NK-92 (cell line): ENCODE results near the gene TAS2R40.
"Not testable (repeated sequence)": the region's sequence is repeated elsewhere in the genome, so short reads cannot be mapped to it uniquely, and the experiment has no call there.

Source experiments
- DNase-seq: peaks from one replicate; lab custom pipeline; 2025; ENCODE audit not compliant: unreplicated experiment; lab: John Stamatoyannopoulos, UW

The TAS2R40 gene

DNA sequence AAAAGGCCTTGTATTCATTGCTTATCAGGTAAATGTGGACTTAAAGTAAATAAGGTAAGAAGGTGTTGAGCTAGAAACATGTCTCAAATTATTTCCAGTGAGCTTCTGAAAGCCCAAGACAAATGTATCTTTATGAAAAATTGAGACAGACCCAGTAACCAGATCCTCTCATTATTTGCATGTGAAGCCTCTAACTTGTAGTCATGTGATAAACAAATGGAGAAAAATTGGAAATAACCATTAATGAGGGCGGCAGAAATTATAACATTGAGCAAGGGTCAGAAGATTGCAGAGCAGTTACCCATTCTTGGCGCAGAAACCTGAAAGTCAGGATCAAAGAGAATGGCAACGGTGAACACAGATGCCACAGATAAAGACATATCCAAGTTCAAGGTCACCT, at the start of gene TAS2R40:
TSS of gene TAS2R40 (plus strand) at position 301 of the 400 bp plus-strand sequence. CDS start at position 343, 42 bp downstream.
- no peak for DNase-seq

DNA sequence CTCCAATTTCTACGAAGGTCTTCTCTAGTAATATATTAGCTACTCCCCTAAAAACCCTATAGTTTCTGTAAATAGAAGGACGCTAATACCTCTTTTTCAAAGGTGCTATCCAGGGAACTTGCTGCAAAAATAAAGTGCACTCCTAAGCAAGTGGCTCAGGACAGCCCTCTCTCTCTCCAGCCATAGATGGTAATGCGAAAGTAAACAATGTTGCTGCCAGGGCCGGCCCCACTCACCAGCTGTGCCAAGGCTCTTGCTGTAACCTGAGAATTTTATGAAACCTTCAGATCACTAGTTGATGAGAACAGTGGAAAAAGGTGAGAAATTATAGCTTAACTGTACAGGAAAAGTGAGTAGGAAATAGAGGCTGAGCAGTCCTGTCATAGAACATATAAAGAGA, 49.5 kb upstream of the TAS2R40 start:
- DNase-seq, result no peak

DNA sequence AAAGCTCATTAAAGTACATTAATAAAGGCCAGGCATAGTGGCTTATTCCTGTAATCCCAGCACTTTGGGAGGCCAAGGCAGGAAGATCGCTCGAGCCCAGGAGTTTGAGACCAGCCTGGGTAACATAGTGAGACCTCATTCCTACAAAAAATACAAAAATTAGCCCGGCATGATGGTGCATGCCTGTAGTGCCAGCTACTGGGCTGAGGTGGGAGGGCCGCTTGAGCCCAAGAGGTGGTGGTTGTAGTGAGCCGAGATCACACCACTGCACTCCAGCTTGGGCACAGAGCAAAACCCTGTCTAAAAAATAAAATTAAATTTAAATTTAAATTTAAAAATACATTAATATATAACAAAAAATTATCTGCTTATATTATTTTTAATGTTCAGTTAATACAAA, 45.7 kb upstream of the TAS2R40 start:
- no peak for DNase-seq

DNA sequence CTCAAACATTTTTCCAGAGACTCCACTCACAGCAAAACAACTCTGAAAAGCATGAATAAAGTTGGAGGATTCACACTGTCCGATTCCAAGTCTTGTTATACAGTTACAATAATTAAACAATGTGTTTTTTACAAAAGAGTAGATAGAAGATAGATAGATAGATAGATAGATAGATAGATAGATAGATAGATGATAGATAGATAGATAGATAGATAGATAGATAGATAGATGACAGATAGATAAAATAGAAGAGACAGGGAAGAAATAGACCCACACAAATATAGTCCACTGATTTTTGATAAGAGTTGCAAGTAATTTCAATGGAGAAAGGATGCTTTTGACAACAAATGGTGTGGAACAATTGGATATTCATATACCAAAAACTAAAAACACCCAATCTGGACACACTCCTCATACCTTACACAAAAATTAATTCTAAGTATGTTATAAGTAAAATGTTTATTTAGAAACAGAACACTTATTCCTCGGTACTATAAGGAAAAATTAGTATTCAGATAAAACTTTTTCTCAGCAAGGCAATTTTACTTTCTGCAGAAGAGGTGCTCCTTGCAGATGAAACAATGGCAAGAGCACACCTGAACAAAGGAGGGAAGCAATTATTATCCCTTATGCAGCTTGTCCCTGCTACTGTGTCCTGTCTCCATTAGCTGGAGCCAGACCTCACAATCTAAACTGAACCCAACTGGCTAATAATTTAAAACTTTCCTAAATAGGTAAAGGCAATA, 44.3 kb upstream of the TAS2R40 start:
- DNase-seq, result no peak

DNA sequence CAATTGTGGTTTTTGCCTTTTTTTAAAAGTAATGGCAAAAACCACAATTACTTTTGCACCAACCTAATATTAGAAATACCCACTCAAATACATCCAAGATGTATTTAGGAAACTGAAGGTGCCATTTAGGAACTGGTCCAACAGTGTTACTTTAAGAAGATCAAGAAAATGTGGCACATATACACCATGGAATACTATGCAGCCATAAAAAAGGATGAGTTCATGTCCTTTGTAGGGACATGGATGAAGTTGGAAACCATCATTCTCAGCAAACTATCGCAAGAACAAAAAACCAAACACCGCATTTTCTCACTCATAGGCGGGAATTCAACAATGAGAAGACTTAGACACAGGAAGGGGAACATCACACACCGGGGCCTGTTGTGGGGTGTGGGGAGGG, 41.1 kb upstream of the TAS2R40 start:
- not testable (repeated sequence) for DNase-seq

DNA sequence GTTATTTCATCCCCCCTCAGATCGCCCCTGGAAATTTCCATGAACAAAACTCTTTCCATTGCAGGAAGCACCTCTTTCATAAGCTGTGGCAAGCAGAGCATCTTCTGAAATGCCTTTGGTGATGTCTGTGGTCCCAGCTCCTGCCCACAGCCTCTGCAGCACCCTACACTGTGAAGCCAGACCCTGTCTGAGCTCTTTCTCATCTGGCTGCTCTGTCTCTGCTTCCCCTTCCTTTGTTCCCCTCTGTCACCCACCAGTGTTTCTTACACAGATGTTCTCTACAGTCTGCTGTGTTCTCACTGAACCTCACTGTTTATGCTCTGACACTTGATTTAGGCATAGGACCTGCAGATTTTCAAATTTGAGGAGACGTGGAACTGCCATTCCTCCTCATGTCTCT, 40.5 kb upstream of the TAS2R40 start:
- no peak for DNase-seq

DNA sequence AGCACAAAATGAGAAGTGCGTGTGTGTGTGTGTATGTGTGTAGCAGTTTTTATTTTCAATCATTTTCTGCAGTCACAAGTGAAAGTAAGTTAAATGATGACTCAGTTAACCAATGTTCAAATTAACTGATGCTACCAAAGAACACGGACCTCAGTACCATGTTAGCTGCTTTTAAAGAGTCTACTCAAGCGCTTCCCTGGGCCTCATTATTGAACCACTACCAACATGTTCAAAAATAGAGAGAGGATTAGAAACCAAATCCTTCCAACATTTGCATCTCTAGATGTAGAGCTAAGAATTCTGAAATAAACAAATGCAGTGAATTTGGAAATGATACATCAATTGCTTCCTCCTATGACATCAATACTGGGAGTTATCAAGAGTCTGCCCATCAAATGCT, 38.8 kb upstream of the TAS2R40 start, which contains the start of gene TAS2R39:
TSS of gene TAS2R39 (plus strand) at position 396 of the 400 bp plus-strand sequence. CDS start at position 396, 0 bp downstream.
- DNase-seq, result no peak

DNA sequence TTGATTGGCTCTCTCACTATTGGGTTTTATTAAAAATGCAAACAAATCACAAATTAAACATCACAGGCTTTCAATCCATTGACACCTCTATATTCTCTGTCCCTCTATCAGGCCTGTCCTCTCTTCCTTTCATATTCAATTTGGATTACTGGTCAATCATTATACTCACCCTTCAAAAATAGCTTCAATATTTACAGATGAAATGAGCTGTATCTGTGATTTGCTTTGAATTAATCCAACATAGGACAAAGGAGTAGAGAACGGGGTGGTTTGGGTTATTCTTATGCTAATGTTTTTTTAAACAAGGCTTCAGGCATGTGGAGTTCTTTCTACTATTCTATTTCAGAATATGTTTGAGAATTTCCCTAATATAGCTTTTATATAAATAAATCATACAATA, 36.3 kb upstream of the TAS2R40 start:
- DNase-seq, result no peak

DNA sequence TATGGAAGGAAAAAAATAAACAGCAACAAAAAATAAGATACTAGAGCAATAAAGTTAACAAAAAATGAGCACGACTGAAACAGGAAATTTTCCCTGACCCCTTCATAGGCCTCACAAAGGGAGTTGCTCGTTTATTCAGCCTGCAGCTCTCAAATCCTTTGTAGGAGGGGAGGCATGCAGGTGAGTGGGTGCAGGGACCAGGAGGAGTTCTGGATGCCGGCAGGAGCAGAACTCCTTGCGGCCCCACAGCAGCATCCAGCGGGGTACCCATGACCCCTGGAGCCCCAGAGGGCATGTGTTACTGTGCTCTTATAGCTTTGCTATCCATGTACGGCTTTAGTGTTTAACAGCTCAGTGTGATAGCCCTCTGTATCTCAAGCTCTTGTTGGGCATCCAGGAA, 32.8 kb upstream of the TAS2R40 start:
- no peak for DNase-seq

DNA sequence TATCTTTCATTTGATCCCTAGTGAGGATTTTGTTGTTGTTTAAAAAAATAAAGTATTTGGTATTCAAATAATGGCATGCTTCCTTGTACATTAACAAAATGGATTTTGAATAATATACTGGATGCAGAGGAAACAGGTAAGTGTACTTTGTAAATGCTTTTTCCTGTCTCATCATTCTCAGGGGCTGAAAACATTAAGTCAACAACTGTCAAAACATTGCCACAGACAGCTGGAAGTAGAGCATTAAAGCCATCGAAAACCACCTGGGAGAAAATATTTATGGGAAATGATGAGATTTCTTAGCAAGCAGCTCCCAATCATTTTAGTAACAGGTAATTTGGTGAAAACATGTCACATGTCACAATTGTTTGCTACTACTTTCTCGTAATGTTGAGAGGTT, 28.0 kb upstream of the TAS2R40 start:
- no peak for DNase-seq

DNA sequence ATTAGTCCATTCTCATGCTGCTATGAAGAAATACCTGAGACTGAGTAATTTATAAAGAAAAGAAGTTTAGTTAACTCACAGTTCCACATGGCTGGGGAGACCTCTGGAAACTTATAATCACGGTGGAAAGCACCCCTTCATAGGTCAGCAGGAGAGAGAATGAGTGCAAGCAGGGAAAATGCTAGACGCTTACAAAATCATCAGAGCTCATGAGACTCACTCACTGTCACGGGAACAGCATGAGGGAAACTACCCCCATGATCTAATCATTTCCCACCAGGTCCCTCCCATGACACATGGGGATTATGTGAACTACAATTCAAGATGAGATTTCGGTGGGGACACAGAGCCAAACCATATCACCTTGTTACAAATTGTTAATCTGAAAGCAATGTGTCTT, 22.8 kb upstream of the TAS2R40 start:
- no peak for DNase-seq

DNA sequence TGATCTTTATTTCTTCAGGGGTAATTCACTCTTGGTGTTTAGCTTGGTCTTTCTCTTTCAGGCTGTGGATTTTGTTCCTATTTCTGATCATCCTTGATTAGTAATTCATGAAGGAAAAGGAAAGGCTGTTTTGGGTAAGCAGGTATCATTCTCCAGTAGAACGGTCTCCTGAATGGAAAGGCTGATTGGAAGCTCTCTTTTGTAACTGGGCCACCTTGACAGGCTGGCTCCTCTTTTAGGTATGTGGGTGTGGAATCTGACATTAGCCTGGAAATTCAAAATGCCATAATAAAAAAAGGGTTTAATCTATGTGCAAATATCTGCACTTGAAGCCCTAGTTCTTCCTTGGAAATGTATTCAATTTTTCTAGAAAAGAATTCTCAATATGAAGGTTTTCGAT, 19.7 kb upstream of the TAS2R40 start:
- DNase-seq, result no peak

DNA sequence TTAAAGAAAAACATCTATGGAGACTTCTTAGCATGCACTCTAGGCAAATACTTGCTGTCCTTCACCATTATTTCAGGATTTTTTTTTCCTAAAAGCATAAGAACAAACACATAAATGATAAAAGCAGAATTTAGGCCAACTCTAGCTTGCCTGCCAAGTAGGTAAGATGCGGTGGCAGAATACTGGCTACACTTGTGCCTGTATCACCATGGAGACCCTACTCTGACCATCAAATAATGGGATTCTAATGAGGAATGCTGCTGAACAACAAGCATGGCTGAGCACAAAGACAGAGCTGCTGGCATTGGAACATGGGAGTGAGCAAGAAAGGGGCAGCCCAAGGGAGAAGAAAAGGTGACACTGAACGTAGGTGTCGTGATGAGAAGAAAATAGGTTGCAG, 18.5 kb upstream of the TAS2R40 start:
- no peak for DNase-seq

DNA sequence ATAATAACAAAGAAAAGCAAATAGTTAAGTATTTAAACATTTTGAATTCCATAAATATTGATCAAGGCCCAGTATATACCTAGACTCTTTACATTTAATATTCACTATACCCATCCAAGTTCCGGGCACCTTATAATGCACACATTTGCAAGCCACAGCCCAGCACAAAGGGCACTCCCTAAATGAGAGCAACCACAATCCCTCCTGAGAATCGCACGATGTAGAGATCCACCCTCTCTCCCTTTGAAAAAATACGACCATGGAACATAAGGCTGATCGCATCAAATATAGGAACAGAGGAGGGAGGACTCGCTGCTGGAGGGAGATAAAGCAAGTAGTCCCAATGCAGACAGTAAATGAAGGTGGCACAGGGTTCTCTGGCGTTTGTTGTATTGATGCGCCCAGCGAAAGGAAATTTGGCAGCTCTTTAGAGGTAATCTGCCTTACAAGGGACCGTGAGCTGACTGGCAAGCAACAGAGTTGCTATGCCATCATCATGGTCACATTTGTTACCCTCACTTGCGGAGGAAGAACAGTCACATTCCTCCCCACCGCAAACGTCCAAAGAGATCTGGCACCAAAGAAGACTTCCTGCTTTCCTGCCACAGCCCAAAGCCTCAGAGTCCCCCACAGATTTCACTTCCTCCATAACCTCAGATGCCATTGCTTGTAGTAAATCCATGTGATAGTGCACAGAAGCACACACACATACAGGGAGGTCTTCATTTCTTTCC, 16.1 kb upstream of the TAS2R40 start:
- DNase-seq, result no peak

DNA sequence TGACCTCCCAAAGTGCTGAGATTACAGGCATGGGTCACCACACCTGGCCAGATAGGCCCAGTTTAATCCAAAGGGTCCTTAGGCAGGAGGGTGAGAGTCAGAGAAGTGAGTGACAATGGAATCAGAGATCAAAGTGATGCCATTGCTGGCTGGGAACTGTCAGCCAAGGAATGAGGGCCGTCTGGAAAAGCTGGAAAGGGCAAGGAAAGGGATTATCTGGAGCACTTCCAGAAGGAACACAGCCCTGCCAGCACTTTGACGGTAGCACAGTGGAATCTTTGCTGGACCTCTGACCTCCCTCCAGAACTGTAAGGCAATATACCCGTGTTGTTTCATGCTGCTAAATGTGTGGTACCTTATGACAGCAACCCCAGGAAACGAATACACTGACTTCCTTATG, 11.3 kb upstream of the TAS2R40 start:
- DNase-seq, result no peak

DNA sequence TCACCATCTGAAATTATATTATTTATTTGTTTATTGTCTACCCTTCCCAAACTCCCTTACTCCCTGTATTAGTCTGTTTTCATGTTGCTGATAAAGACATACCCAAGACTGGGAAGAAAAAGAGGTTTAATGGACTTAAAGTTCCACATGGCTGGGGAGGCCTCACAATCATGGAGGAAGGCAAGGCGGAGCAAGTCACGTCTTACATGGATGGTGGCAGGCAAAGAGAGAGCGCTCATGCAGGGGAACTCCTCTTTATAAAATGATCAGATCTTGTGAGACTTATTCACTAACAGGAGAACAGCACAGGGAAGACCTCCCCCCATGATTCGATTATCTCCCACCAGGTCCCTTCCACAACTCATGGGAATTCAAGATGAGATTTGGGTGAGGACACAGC, 8.4 kb upstream of the TAS2R40 start:
- DNase-seq, result not testable (repeated sequence)

DNA sequence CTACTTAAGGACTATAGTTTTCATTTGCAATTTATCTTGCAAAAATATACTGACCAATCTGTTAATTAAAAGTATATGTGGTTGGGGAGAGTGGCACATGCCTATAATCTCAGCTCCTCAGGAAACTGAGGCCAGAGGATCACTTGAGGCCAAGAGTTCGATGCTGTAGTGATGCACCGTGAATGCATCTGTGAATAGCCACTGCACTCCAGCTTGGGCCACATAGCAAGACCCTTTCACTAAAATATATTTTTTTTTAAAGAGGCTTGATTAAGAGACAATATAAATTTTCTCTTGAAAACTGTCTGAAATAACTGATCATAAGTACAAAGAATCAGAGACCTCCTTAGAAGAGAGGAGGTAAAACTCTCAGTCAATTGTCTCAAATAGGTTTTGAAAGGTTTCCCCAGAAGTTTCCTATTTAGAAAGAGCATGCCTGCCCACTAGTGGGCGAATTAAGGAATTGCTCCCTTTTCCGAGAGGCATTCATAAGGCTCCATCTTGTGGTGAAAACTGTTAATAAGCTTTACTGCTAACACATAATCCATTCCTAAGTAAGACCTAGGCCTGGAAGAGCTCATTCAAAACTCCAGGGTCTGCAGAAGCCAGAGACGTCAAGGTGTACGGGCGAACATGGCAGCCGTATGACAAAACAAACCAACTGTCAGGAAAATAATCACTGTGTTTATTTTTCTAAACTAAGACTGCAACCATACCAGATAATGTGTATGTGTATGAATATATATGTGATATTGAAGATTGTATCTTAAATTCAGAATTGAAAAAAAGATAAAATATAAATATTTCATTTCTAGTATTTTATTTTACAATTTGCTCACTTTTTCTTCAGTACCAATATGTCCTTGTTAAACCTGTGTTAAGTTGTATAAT, 6.8 kb upstream of the TAS2R40 start:
- DNase-seq, result no peak

DNA sequence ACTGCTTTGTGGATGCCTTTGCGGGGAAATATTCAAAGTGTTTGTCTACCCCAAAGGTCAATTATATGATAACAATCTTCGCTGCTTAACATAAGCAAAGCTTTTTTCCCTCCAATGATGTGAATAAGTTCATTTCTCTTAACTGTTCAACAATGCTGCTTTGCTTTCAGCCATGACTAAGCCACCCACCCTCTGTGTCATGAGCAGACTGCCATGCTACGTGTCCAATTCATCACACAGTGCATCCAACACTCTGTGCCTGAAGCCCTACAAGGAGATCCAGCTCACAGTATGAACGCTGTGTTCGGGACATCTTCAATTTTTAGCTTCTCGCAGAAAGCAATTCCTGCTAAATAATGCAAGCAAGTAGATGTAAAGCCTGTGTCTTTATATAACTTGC, 5.7 kb upstream of the TAS2R40 start:
- DNase-seq, result no peak

DNA sequence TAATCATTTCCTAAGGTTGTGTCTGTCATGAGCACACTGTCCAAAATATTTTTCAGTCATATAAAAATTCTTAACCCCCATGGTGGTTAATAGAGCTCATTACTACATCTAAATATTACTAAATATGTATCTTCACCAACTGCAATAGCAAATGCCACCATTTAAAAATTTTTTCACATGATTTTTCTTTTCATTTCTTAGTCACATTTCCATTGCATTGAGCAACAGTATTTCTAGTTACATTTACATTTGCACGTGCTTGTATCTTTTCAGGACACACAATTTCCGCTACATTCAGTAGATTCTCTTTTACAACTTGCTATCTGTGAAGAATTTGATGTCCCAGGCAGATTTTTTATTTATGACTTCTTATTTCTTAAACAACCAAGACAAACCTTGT, 5.2 kb upstream of the TAS2R40 start:
- DNase-seq, result no peak

DNA sequence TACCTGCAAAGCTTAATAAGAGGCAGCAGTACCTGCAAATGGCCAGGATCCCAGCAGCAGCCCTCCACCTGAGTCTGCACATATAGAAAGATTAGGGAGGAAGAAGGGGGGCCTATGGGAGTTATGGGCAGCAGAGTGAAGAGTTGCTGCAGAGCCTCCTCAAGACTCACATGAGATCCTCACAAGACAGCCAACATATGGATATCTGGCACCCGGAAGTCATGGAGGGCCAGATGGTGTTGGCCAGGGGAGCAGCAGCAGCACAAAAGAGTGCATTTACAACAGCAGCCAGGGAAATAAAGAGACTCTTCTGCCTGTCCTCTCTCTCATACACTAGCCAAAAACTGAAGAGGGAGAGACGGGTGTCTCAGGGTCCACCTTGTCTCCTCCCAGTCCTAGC, 4.0 kb upstream of the TAS2R40 start:
- DNase-seq, result no peak

DNA sequence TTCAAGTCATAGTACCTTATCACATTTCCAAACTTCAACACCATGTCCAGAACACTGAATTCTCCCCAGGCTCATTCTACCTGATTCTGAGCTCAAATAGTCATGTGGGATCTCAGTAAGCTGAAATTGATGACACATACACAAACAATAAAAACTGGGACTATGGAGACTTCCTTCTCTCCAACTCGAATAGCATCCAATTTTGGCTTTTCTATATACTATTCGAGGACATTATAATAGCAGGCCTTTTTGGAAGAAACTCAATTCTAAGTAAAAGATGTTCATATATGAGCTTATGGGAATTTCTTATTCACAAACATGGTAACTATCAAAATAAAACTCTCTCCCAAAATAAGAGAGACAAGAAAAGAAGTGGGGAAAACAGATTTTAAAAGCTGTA, 551 bp upstream of the TAS2R40 start:
- DNase-seq, result no peak

DNA sequence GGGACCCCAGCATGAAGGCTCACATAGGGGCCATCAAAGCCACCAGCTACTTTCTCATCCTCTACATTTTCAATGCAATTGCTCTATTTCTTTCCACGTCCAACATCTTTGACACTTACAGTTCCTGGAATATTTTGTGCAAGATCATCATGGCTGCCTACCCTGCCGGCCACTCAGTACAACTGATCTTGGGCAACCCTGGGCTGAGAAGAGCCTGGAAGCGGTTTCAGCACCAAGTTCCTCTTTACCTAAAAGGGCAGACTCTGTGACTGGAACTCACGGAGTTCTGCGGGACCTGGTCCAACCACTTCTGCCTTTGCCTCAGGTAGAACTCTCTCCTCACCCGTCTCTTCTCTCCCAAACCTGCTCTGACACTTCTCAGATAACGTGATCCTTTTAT, 945 bp downstream of the TAS2R40 start:
- no peak for DNase-seq
